BJ (cell line): ENCODE measurements around the gene PLCH2. TPM values are rescaled to one million over a fixed set of nuclear protein-coding genes. Genes with fewer than 3 reads are reported as not detected.

Experiments
- CTCF ChIA-PET: fragments of 350-600 bp; formaldehyde crosslinking; extraction: SDS; loops from one replicate; lab custom pipeline; 2021; ENCODE audit warnings: antibody characterized with exemption, inconsistent platforms; lab: Yijun Ruan, JAX
- POLR2A ChIA-PET: fragments of 300-600 bp; sonication (Branson Sonifier 250); formaldehyde crosslinking; extraction: SDS; loops from one replicate; lab custom pipeline; 2021; ENCODE audit warnings: antibody characterized with exemption; lab: Charles Lee
- DNase-seq: peaks from one replicate; pipeline ENCODE4 v3.0.0-alpha.2; 2011; ENCODE audit warnings: low read depth
- H3K27me3 ChIP-seq: 2 replicates; pipeline ENCODE4 v1.6.0; 2011; ENCODE audit warnings: low read length; ENCODE audit not compliant: control insufficient read depth, insufficient read depth
- H3K36me3 ChIP-seq: 2 replicates; pipeline ENCODE4 v1.5.1; 2011; ENCODE audit warnings: low read length; ENCODE audit not compliant: control insufficient read depth, insufficient read depth
- H3K4me3 ChIP-seq: 2 replicates; pipeline ENCODE4 v1.5.1; 2011; ENCODE audit warnings: low read depth, mild to moderate bottlenecking, control low read depth, low read length
- polyA plus RNA-seq: library from polyadenylated mRNA; depleted of rRNA; stranded (reverse); fragments of >200 nt; gene quantifications from 2 replicates; pipeline ENCODE4 v1.2.3, GENCODE V29; 2011
- TF ChIP-seq, protein P1 (sequence below): IDR thresholded peaks from 2 replicates; pipeline ENCODE4 v1.5.1; 2011; ENCODE audit warnings: low read depth, mild to moderate bottlenecking, control low read depth, inconsistent platforms, low read length, moderate library complexity; ENCODE audit not compliant: insufficient read depth

Gene PLCH2
- polyA plus RNA-seq, 1 experiment, result 0.06 TPM

- H3K36me3 ChIP-seq, result no peaks in the 10 kb centered on the region
- peaks cover 2% of the 10 kb centered on the region; the same call in 1 of the 2 replicates for H3K27me3 ChIP-seq
- no peak overlapping the region for H3K4me3 ChIP-seq
- CTCF ChIA-PET, result no interaction called here
- TF ChIP-seq, protein P1, sequence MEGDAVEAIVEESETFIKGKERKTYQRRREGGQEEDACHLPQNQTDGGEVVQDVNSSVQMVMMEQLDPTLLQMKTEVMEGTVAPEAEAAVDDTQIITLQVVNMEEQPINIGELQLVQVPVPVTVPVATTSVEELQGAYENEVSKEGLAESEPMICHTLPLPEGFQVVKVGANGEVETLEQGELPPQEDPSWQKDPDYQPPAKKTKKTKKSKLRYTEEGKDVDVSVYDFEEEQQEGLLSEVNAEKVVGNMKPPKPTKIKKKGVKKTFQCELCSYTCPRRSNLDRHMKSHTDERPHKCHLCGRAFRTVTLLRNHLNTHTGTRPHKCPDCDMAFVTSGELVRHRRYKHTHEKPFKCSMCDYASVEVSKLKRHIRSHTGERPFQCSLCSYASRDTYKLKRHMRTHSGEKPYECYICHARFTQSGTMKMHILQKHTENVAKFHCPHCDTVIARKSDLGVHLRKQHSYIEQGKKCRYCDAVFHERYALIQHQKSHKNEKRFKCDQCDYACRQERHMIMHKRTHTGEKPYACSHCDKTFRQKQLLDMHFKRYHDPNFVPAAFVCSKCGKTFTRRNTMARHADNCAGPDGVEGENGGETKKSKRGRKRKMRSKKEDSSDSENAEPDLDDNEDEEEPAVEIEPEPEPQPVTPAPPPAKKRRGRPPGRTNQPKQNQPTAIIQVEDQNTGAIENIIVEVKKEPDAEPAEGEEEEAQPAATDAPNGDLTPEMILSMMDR, result no peak
- POLR2A ChIA-PET, result no interaction called here
- DNase-seq, result no peak
Measured at GRCh38 chr1:2473198-2473597, 2.9 kb upstream of the PLCH2 start.

DNA sequence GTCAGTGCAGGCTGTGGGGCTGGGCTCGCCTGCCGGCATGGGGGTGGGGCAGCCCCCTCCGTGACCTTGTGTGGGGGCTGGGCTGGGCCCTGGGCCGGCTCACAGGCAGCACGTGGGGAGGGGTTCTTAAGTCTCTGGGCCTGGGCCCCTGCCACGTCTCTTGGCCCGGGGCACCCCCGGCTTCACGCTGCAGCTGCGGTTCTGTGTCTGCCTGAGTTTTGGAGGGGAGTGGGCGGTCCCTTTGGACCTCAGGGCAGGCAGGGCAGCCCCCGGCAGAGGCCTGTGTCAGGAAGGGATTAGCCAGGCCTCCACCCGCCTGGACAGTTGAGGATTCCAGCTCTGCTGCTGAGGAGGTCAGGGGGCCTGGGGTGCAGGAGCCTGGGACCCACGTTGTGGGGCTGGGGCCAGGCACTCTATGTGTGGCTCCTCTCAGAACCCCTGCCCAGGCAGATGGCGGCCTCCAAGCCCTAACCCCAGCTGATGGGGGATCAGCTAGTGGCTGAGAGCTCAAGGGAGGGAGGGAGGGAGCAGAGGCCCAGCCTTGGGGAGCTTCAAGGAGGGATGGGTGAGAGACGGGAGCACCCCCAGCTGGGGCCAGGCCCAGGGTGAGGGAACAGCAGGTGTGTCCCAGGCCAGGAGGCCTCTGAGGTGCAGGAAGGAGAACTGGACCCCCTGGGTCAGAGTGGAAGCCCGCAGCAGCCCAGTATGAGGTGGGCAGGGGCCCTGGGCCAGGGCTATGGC lies 1.8 kb upstream of the PLCH2 start:
- POLR2A ChIA-PET, result no interaction called here

GRCh38 chr1:2474933-2475371 lies 1.1 kb upstream of the PLCH2 start:
- no peak for DNase-seq
- no peak overlapping the region for H3K4me3 ChIP-seq
- H3K36me3 ChIP-seq, result no peaks in the 10 kb centered on the region
- TF ChIP-seq, protein P1, result no peak
- ChIA-PET POLR2A (no interaction called here), CTCF (interaction anchor here (0.6 to 1.8 kb wide), 2 partner anchors 10 to 110 kb away, joined by 4 read pairs; no protein-coding TSS in a partner anchor)
- H3K27me3 ChIP-seq, result peaks cover 2% of the 10 kb centered on the region; the same call in 1 of the 2 replicates

More for the DNA sequence above, 1.8 kb upstream of the PLCH2 start:
- Histone ChIP-seq H3K27me3 (peaks cover 2% of the 10 kb centered on the region; the same call in 1 of the 2 replicates), H3K36me3 (no peaks in the 10 kb centered on the region), H3K4me3 (no peak overlapping the region)
- DNase-seq, result no peak
- CTCF ChIA-PET, result interaction anchor here (0.6 to 1.8 kb wide), 2 partner anchors 10 to 110 kb away, joined by 4 read pairs; no protein-coding TSS in a partner anchor
- TF ChIP-seq, protein P1, result no peak

GRCh38 chr1:2475571-2475970 lies 518 bp upstream of the PLCH2 start:
- Histone ChIP-seq H3K36me3 (no peaks in the 10 kb centered on the region), H3K27me3 (peaks cover 2% of the 10 kb centered on the region; the same call in 1 of the 2 replicates), H3K4me3 (no peak overlapping the region)
- no peak for DNase-seq
- ChIA-PET POLR2A (no interaction called here), CTCF (interaction anchor here (1.8 kb wide), 1 partner anchor 11 kb away, joined by 4 read pairs; no protein-coding TSS in a partner anchor)
- TF ChIP-seq, protein P1, result no peak

GRCh38 chr1:2477309-2477708 lies 1.2 kb downstream of the PLCH2 start:
- POLR2A ChIA-PET, result no interaction called here
- TF ChIP-seq, protein P1, result no peak
- no peak for DNase-seq
- H3K27me3 ChIP-seq, result no peaks in the 10 kb centered on the region
- H3K36me3 ChIP-seq, result no peaks in the 10 kb centered on the region
- no peak overlapping the region for H3K4me3 ChIP-seq
- CTCF ChIA-PET, result no interaction called here
